GM19240 (cell line): ENCODE results near the gene SLC38A2.

ENCODE experiments used
- DNase-seq: peaks from one replicate; pipeline ENCODE4 v3.0.0; 2011; ENCODE audit warnings: low spot score; ENCODE audit not compliant: insufficient read length

SLC38A2 gene

GRCh38 chr12:46318037-46318436 lies 54.5 kb downstream of the SLC38A2 start:
- DNase-seq, result no peak
